ENCODE data around the gene DNAJC1. TPM values are rescaled to one million over a fixed set of nuclear protein-coding genes. Genes with fewer than 3 reads are reported as not detected.

Gene DNAJC1
- polyA plus RNA-seq, 1 donor from 2014 or later: 15.9 TPM

DNA sequence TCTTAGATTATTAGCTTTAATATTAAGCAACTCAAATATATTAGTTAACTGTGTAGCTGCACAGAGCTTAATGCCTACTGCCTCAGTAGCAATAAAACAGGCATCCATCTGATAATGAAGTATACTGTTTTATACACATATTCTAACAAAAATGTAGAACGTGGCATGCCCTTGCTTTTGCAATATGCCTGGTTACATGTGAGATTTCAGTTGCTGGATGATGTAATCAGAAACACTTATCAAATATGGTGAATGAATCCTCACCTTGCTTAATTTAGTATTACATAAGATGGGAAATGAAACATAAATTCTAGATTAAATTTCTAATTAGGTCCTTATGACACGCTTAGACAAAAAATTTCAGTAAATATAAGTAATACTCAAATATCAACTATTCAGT lies 8.0 kb downstream of the DNAJC1 start:
- Histone ChIP-seq H3K4me3 (ENCODE audit: low read length) (no peak overlapping the region), H4K20me1 (ENCODE audit: insufficient read depth) (no peaks in the 10 kb centered on the region), H3K4me2 (ENCODE audit: low read length) (no peak overlapping the region), H3K36me3 (ENCODE audit: insufficient read depth, low read length) (no peaks in the 10 kb centered on the region), H2AFZ (ENCODE audit: low read depth, low read length) (no peak overlapping the region), H3K9me2 (ENCODE audit: insufficient read depth, low read length) (no peaks in the 10 kb centered on the region), H3F3A (ENCODE audit: insufficient read depth, low read length, poor library complexity, severe bottlenecking) (no peaks in the 10 kb centered on the region), H3K27ac (ENCODE audit: low read length) (no peak overlapping the region), H3K9ac (ENCODE audit: low read length) (no peak overlapping the region), H3K79me2 (replicated peaks; ENCODE audit: insufficient read depth, low read length) (peaks cover 32% of the 10 kb centered on the region), H3K9me3 (ENCODE audit: low read length) (no peaks in the 10 kb centered on the region), H3K27me3 (ENCODE audit: insufficient read depth, low read depth, low read length) (no peaks in the 10 kb centered on the region)
- TF ChIP-seq EZH2 (IDR thresholded peaks at IDR 0.05; ENCODE audit: borderline replicate concordance, insufficient read depth, low read length, poor library complexity, severe bottlenecking) (no peak), SMC3 (conservative IDR thresholded peaks at IDR 0.05; ENCODE audit: poor library complexity) (no peak), POLR2AphosphoS5 (IDR thresholded peaks at IDR 0.05) (no peak), TAF1 (IDR thresholded peaks at IDR 0.05; ENCODE audit: low read depth) (no peak), MXI1 (conservative IDR thresholded peaks at IDR 0.05; ENCODE audit: poor library complexity, severe bottlenecking) (no peak), EP300 (conservative IDR thresholded peaks at IDR 0.05; ENCODE audit: poor library complexity, severe bottlenecking) (no peak)
- TF ChIP-seq, protein P1, sequence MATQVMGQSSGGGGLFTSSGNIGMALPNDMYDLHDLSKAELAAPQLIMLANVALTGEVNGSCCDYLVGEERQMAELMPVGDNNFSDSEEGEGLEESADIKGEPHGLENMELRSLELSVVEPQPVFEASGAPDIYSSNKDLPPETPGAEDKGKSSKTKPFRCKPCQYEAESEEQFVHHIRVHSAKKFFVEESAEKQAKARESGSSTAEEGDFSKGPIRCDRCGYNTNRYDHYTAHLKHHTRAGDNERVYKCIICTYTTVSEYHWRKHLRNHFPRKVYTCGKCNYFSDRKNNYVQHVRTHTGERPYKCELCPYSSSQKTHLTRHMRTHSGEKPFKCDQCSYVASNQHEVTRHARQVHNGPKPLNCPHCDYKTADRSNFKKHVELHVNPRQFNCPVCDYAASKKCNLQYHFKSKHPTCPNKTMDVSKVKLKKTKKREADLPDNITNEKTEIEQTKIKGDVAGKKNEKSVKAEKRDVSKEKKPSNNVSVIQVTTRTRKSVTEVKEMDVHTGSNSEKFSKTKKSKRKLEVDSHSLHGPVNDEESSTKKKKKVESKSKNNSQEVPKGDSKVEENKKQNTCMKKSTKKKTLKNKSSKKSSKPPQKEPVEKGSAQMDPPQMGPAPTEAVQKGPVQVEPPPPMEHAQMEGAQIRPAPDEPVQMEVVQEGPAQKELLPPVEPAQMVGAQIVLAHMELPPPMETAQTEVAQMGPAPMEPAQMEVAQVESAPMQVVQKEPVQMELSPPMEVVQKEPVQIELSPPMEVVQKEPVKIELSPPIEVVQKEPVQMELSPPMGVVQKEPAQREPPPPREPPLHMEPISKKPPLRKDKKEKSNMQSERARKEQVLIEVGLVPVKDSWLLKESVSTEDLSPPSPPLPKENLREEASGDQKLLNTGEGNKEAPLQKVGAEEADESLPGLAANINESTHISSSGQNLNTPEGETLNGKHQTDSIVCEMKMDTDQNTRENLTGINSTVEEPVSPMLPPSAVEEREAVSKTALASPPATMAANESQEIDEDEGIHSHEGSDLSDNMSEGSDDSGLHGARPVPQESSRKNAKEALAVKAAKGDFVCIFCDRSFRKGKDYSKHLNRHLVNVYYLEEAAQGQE (IDR thresholded peaks at IDR 0.05; ENCODE audit: borderline replicate concordance): no peak
- TF ChIP-seq, protein P2, sequence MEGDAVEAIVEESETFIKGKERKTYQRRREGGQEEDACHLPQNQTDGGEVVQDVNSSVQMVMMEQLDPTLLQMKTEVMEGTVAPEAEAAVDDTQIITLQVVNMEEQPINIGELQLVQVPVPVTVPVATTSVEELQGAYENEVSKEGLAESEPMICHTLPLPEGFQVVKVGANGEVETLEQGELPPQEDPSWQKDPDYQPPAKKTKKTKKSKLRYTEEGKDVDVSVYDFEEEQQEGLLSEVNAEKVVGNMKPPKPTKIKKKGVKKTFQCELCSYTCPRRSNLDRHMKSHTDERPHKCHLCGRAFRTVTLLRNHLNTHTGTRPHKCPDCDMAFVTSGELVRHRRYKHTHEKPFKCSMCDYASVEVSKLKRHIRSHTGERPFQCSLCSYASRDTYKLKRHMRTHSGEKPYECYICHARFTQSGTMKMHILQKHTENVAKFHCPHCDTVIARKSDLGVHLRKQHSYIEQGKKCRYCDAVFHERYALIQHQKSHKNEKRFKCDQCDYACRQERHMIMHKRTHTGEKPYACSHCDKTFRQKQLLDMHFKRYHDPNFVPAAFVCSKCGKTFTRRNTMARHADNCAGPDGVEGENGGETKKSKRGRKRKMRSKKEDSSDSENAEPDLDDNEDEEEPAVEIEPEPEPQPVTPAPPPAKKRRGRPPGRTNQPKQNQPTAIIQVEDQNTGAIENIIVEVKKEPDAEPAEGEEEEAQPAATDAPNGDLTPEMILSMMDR (IDR thresholded peaks at IDR 0.05; ENCODE audit: poor library complexity, severe bottlenecking): no peak

DNA sequence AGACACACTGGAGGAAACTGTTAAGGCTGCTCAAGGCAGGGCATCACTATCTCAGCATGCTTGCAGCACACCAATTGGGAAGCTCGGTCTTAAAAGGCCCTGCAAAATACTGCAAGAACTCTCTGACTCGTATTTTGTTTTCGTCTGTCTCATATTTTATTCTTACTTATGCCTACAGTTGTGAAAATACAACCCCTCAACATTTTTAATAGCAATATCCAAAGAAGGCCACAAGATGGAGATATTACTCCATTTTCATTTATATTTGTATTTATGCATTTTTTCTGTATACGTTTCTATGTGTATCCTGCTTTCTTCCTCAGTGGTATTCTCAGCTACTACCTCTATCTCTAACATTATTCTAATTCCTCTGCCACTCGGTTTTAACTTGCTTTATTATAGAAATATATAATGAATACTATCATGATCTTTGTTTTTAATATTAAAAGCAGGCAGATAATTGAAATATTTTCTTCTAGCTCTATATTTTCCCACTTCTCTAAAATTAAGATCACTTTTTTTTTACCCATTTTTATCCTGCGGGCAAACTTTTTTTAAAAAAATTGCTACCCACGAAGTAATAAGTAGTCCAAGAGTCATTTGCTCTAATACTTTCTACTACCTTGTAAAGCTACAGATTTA lies 10.0 kb downstream of the DNAJC1 start:
- Histone ChIP-seq H4K20me1 (ENCODE audit: insufficient read depth) (no peaks in the 10 kb centered on the region), H3K9me2 (ENCODE audit: insufficient read depth, low read length) (no peaks in the 10 kb centered on the region), H3K27ac (ENCODE audit: low read length) (no peak overlapping the region), H3K4me3 (ENCODE audit: low read length) (no peak overlapping the region), H3F3A (ENCODE audit: insufficient read depth, low read length, poor library complexity, severe bottlenecking) (no peaks in the 10 kb centered on the region), H3K9ac (ENCODE audit: low read length) (no peak overlapping the region), H3K9me3 (ENCODE audit: low read length) (no peaks in the 10 kb centered on the region), H3K79me2 (replicated peaks; ENCODE audit: insufficient read depth, low read length) (peaks cover 13% of the 10 kb centered on the region), H3K4me2 (ENCODE audit: low read length) (no peak overlapping the region), H3K36me3 (ENCODE audit: insufficient read depth, low read length) (no peaks in the 10 kb centered on the region), H3K27me3 (ENCODE audit: insufficient read depth, low read depth, low read length) (no peaks in the 10 kb centered on the region), H2AFZ (ENCODE audit: low read depth, low read length) (no peak overlapping the region)
- TF ChIP-seq RAD21 (conservative IDR thresholded peaks at IDR 0.05) (peak; percentile 66), MXI1 (conservative IDR thresholded peaks at IDR 0.05; ENCODE audit: poor library complexity, severe bottlenecking) (no peak), EP300 (conservative IDR thresholded peaks at IDR 0.05; ENCODE audit: poor library complexity, severe bottlenecking) (no peak), TAF1 (IDR thresholded peaks at IDR 0.05; ENCODE audit: low read depth) (no peak), EZH2 (IDR thresholded peaks at IDR 0.05; ENCODE audit: borderline replicate concordance, insufficient read depth, low read length, poor library complexity, severe bottlenecking) (no peak), POLR2AphosphoS5 (IDR thresholded peaks at IDR 0.05) (no peak), SMC3 (conservative IDR thresholded peaks at IDR 0.05; ENCODE audit: poor library complexity) (peak; percentile 61)
- TF ChIP-seq, protein P2 (IDR thresholded peaks at IDR 0.05; ENCODE audit: poor library complexity, severe bottlenecking): peak; percentile 69
- TF ChIP-seq, protein P1 (IDR thresholded peaks at IDR 0.05; ENCODE audit: borderline replicate concordance): no peak

All from neural cell (in vitro differentiated cells).